NCI-H460 (cell line): ENCODE data around the gene TIMM10. TPM values are rescaled to one million over a fixed set of nuclear protein-coding genes. Genes with fewer than 3 reads are reported as not detected.
"Not testable (repeated sequence)": the region's sequence is repeated elsewhere in the genome, so short reads cannot be mapped to it uniquely, and the experiment has no call there.

Experiments used
- DNase-seq: peaks from one replicate; pipeline ENCODE4 v3.0.0-alpha.2; 2016; ENCODE audit warnings: low read depth; ENCODE audit errors: extremely low read depth
- total RNA-seq: library from RNA; depleted of rRNA; stranded (reverse); fragments of >200 nt; shearing (Covaris generic); gene quantifications from 2 replicates; pipeline ENCODE4 v1.2.3, GENCODE V29; 2014

TIMM10 gene
- total RNA-seq, 1 experiment from 2014 or later: 91.7 TPM

DNA sequence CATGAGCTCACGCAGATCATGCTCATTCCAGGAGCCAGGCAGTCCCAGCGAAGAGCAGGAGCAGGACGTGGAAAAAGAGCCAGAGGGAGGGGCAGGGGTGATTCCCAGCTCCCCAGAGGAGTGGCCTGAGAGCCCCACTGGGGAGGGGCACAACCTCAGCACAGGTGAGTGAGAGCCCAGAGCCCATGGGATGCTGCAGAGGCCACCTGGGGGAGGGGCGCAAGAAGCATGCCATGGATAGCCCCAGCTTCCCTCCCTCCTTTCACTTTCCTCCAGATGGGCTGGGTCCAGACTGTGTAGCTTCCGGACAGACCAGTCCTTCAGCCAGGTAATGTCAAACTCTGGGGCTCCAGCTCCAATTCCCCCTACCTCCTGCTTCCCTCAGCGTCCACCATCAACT lies 13.0 kb upstream of the TIMM10 start:
- no peak for DNase-seq

- DNase-seq: no peak
These were observed 12.0 kb upstream of the TIMM10 start for GRCh38 chr11:57542582-57542981.

DNA sequence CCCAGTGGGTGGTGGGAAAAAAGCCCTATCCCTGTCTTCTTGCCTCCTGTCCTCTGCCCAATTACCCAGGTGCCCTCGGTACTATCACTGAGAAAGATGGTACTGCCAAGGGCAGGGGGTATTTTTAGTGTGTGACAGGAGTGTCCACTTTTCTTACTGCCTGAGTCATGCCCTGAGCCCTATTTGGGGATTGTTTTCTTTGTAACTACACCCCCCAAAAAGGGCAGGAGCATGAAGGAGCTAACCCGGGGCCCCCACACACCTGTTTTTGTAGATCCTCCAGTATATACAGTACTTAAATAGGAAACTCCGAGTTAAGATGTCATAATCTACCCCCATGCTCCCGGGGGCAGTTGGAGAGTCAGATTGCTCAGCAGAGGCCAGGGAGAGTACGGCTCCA lies 10.6 kb upstream of the TIMM10 start:
- DNase-seq: no peak

DNA sequence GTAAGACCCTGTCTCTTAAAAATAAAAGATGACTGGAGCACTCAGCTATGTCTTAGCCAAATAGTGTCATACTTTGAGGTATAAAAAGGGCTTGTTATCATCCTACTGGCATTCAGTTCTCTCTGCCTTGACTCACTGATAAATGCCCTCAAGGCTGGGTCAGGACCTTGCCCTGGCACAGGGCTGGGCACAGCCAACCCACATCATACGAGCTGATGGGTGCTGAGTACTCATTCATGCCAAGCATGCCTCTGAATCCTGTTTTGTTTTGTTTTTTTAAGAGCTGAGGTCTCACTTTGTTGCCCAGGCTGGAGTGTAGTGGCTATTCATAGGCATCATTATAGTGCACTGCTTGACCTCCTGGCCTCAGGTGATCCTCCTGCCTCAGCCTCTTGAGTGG lies 8.8 kb upstream of the TIMM10 start:
- DNase-seq: no peak

DNA sequence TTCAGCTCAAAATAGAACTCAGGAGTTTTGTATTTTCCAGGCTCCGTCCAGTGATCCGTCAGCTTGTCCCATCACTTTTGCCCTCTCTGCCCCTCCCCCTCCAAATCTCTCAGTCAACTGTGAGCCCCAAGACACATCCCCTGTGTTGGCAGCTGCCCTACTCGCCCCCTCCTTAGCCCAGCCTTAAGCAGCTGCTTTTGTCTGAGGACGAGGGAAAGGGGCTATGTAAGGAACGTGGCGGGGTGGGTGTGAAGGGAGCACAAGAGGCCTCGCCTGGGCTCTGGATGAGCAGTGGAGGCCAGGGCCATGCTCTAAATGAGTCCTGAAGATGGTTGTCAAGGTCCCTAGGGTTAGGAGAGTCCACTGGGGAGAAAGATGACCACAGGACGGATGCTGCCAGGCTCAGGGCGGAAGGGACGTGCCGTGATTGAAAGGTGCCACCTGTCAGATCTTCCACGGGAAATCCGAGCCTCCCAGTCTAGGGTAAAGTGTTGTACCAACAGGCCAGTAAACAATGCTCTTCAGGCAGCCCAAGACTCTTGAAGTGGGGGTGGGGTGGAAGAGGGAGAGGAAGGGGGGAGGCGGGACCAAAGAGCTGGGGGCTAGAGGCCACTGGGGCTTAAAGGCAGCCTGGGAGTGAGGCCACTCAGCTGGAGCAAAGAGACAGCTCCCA lies 6.5 kb upstream of the TIMM10 start, which contains the start of gene SMTNL1:
SMTNL1 (plus strand) TSS at position 649 of the 673 bp plus-strand sequence. CDS start 5,048 bp downstream, outside the sequence.
- no peak for DNase-seq

DNA sequence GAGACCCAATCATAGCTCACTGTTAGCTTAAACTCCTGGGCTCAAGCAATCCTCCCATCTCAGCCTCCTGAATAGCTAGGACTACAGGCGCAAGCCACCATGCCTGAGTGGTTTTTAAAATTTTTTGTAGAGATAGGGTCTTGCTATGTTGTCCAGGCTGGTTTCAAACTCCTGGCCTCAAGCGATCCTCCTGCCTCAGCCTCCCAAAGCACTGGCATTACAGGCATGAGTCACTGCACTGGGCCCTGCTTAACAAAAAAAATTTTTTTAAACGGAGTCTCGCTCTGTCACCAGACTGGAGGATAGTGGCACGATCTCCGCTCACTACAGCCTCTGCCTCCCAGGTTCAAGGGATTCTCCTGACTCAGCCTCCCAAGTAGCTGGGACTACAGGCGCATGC lies 3.9 kb upstream of the TIMM10 start:
- not testable (repeated sequence) for DNase-seq

GRCh38 chr11:57530215-57530595 lies 349 bp downstream of the TIMM10 start:
- DNase-seq: no peak

GRCh38 chr11:57529012-57529411 lies 1.5 kb downstream of the TIMM10 start:
- DNase-seq: no peak

- peak; percentile 47 for DNase-seq
These were observed 3.4 kb downstream of the TIMM10 start for GRCh38 chr11:57527056-57527631.

DNA sequence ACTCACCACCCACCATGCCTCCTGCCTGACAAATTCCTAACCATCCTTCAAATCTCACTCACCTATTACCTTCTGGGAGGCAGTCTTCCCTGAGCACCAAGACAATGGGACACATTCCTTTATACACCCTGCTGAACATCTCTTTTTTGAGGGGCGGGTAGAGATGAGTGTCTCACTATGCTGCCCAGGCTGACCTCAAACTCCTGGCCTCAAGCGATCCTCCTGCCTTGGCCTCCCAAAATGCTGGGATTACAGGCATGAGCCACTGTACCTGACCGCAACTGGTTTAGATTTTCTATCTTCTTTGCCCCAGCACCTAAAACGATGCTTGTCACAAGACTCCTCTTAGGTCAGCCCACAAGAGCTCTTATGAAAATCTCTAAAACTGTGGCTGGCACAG lies 7.1 kb downstream of the TIMM10 start:
- DNase-seq: no peak

DNA sequence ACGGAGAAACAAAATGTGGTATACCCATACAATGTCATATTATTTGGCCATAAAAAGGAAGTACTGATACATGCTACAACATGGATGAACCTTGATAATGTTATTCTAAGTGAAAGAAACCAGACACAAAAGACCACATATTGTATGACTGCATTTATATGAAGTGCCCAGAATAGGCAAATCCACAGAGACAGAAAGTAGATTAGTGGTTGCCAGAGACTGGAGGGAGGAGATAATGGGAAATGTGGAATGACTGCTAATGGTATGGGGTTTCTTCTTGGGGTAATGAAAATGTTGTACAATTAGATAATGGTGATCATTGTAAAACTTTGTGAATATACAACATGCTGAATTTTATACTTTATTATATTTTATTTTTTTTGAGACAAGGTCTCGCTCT lies 9.4 kb downstream of the TIMM10 start:
- DNase-seq: no peak

DNA sequence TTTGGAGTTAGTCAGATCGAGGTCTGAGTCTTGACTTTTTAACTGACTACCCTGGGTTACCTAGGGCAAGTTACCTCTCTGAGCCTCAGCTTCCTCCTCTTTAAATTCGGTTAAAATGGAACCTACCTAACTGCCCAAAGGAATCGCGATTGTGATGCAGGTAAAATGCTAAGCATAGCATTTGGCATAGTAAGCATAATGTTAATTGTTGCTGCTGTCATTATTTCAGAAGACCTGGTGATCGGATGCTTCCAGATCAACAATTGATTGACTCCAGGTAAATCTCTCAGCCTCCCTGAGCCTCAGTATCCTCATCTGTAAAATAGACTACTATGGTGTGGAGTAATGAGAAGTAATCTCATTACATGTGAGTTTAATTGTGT lies 14.5 kb downstream of the TIMM10 start:
- no peak for DNase-seq

DNA sequence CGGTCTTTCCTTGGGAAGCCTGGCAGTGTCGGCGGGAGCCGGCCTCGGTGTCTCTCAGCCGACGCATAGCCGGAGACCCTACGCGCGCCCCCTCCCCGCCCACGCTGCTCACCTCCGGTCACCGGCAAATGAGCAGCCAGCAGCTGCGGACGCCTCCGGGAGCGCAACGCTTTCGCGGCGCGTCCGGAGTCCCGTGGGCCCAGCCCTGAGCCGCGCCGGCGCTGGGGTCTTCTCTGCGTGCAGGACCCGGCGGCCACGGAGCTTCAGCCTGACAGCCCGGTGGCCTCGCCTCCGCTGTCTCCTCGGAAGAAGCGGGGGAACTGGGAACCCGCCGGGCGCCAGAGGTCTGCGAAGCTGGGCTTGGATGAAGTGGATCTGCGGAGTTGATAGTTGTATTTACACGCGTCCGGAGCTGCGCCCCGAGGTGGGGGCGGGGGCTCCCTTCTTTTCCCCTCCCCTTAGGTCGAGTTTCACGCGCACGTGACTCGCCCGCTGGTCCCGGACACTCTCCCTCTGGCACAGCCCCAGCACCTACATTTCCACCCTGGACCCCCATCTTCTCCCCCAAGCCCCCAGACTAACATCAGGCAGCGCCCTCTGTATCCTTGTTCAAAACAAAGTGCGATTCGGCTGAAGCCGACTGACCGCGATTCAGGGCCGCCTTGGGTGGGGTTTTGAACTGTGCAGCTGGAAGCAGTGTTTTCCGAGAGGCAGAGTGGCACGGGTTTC lies 15.1 kb downstream of the TIMM10 start, which contains the start of gene SLC43A1:
SLC43A1 (minus strand) TSS at position 371 of the 729 bp plus-strand sequence. CDS start 1,591 bp downstream, outside the sequence.
- DNase-seq: no peak

GRCh38 chr11:57514538-57515331 lies 15.8 kb downstream of the TIMM10 start:
- no peak for DNase-seq

- no peak for DNase-seq
These were observed 16.5 kb downstream of the TIMM10 start for GRCh38 chr11:57513911-57514537.

DNA sequence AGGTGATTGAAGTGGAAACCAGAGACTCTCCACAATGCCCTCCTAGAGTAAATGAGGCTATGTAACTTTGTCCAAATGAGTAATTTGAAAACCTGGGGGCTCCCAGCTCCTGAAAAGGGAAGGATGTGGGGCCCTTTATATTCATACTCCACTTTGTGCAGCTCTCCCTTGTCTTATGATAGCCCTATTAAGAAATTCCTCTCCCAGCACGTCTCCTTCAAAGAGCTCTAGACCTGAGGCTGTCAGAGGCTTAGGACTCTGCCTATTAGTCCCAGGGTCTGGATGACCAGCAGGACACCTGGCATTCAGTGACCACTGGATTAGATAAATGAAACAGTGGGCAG lies 17.1 kb downstream of the TIMM10 start:
- DNase-seq: no peak

- no peak for DNase-seq
These were observed 17.7 kb downstream of the TIMM10 start for GRCh38 chr11:57512646-57513451.

DNA sequence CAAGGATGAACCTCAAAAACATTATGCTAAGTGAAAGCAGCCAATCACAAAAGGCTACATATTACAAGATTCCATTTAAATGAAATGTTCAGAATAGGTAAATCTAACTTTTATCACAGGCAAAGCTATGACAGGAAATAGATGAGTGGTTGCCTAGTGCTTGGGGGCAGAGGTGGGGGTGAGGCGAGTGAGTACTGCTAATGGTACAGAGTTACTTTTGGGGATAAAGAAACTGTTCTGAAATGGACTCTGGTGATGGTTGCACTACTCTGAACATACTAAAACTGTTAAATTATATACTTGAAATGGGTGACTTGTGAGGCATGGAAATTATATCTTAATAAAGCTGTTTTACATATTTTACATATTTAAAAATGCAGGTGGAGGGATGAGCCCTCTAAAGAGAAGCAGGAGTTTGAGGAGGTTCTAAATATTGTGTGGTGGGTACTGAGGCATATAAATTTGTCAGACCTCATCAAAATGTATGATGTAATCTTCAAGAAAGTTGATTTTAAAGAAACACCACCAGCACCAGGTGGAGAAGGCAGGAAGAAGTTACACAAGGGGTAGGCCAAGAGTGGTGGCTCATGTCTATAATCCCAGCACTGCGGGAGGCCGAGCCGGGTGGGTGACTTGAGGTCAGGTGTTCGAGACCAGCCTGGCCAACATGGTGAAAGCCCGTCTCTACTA lies 18.7 kb downstream of the TIMM10 start:
- DNase-seq: no peak
